ENCODE measurements around the gene IRAK2. TPM values are rescaled to one million over a fixed set of nuclear protein-coding genes. Genes with fewer than 3 reads are reported as not detected.

IRAK2 gene
- total and polyA plus RNA-seq, 3 donors from 2014 or later = 2.1 to 3.8 (median 3.7) TPM

DNA sequence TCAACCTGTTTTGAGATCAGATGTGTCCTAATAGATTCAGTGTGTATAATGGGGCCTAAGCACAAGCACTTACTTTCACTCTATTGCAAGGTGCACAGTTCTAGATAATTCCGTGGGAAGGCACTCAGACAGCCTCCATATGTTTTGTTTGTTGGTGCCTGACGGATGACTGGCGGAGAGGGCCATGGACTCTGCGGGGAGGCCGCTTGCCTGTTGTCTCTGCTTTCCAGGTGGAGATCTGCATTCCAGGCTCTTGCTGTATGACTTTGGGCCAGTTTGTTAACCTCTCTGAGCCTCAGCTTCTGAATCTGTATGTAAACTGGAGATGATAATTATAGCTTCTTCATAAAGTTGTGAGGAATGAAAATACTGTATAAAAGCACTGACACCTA, 1.5 kb downstream of the IRAK2 start:
- intact Hi-C loops (cut with DNase I; ENCODE audit: low total_unique reads) = no loop called here
- no peaks in the 10 kb centered on the region for H3K36me3 ChIP-seq (ENCODE audit: low read depth, missing control alignments)
- H3K4me3 ChIP-seq = no peak overlapping the region
- 70 to 79% methylated on average over 5 of the region's 5 CpGs for WGBS, 2 donors
- DNase-seq = no peak
- no peaks in the 10 kb centered on the region for H3K9me3 ChIP-seq
- H3K4me1 ChIP-seq = no peaks in the 10 kb centered on the region
- TF ChIP-seq, protein P1, sequence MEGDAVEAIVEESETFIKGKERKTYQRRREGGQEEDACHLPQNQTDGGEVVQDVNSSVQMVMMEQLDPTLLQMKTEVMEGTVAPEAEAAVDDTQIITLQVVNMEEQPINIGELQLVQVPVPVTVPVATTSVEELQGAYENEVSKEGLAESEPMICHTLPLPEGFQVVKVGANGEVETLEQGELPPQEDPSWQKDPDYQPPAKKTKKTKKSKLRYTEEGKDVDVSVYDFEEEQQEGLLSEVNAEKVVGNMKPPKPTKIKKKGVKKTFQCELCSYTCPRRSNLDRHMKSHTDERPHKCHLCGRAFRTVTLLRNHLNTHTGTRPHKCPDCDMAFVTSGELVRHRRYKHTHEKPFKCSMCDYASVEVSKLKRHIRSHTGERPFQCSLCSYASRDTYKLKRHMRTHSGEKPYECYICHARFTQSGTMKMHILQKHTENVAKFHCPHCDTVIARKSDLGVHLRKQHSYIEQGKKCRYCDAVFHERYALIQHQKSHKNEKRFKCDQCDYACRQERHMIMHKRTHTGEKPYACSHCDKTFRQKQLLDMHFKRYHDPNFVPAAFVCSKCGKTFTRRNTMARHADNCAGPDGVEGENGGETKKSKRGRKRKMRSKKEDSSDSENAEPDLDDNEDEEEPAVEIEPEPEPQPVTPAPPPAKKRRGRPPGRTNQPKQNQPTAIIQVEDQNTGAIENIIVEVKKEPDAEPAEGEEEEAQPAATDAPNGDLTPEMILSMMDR (IDR thresholded peaks at IDR 0.05) = no peak
- TF ChIP-seq POLR2A (IDR thresholded peaks at IDR 0.05) = no peak
- no peak overlapping the region for H3K27ac ChIP-seq
- H3K27me3 ChIP-seq = no peaks in the 10 kb centered on the region

GRCh38 chr3:10169000-10169496, 4.3 kb downstream of the IRAK2 start:
- intact Hi-C loops (cut with DNase I; ENCODE audit: low total_unique reads) = no loop called here
- Histone ChIP-seq H3K27me3 (no peaks in the 10 kb centered on the region), H3K9me3 (no peaks in the 10 kb centered on the region), H3K4me3 (no peak overlapping the region), H3K36me3 (ENCODE audit: low read depth, missing control alignments) (no peaks in the 10 kb centered on the region), H3K4me1 (peaks cover 8% of the 10 kb centered on the region), H3K27ac (no peak overlapping the region)
- no peak for DNase-seq
- no peak for TF ChIP-seq POLR2A (IDR thresholded peaks at IDR 0.05)
- TF ChIP-seq, protein P1 (IDR thresholded peaks at IDR 0.05) = peak in 1 of 3 experiments; percentile 12
- 76 to 85% methylated on average over 8 of the region's 8 CpGs for WGBS, 2 donors

- H3K4me3 ChIP-seq = no peak overlapping the region
- no peak for DNase-seq
- no peaks in the 10 kb centered on the region for H3K9me3 ChIP-seq
- TF ChIP-seq, protein P1 (IDR thresholded peaks at IDR 0.05) = no peak
- TF ChIP-seq POLR2A (IDR thresholded peaks at IDR 0.05) = no peak
- peaks cover 8% of the 10 kb centered on the region for H3K4me1 ChIP-seq
- no peak overlapping the region for H3K27ac ChIP-seq
- intact Hi-C loops (cut with DNase I; ENCODE audit: low total_unique reads) = no loop called here
- no peaks in the 10 kb centered on the region for H3K27me3 ChIP-seq
- WGBS, 2 donors = 79 to 88% methylated on average over 10 to 13 of the region's 13 CpGs
- no peaks in the 10 kb centered on the region for H3K36me3 ChIP-seq (ENCODE audit: low read depth, missing control alignments)
These were observed 6.3 kb downstream of the IRAK2 start for GRCh38 chr3:10170915-10171478.

GRCh38 chr3:10173095-10173925, 8.6 kb downstream of the IRAK2 start:
- H3K9me3 ChIP-seq = no peaks in the 10 kb centered on the region
- H3K27me3 ChIP-seq = no peaks in the 10 kb centered on the region
- peak overlapping the region; percentile 18 to 73 for H3K27ac ChIP-seq
- 74 to 84% methylated on average over 10 of the region's 10 CpGs for WGBS, 2 donors
- peaks cover 8% of the 10 kb centered on the region for H3K4me1 ChIP-seq
- no peak overlapping the region for H3K4me3 ChIP-seq
- H3K36me3 ChIP-seq (ENCODE audit: low read depth, missing control alignments) = no peaks in the 10 kb centered on the region
- no peak for TF ChIP-seq POLR2A (IDR thresholded peaks at IDR 0.05)
- TF ChIP-seq, protein P1 (IDR thresholded peaks at IDR 0.05) = no peak
- DNase-seq = no peak
- intact Hi-C loops (cut with DNase I; ENCODE audit: low total_unique reads) = no loop called here
